Measurements from ENCODE around the gene FLII.

DNA sequence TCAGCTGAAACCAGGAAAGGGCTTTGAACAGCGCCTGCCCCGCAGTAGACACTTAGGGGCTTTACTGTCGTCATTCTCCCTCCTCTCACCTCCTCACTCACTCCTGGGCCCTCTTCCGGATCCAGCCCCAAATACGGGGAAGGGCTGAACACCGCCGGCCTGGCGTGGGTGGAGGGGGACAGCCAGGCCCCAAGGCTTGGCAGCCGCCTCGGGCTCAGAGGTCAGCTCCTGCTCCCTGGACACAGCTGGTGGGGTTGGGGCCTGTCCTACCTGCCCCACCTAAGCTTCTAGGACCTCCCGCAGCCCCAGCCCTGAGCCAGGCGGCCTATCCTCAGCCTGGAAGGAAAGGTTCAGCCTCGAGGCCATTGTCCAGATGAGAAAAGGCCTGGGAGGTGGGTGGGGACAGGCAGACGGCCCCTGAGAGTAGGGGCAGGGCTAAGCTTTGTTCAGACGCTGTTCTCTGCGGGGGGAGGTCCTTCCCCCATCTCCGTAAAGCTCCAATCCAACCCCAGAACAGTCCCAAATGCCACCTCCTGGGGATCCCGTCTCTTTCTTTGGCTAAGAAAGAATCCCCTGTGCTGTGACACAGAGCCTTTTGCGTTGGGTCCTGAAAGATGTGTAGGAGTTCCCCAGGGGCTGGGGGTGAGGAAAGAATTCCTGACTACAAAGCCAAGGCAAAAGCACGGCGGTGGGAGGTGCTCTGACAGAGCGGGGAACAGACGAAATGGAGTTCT is 34.0 kb downstream of the FLII start:
- TF ChIP-seq, protein P1, sequence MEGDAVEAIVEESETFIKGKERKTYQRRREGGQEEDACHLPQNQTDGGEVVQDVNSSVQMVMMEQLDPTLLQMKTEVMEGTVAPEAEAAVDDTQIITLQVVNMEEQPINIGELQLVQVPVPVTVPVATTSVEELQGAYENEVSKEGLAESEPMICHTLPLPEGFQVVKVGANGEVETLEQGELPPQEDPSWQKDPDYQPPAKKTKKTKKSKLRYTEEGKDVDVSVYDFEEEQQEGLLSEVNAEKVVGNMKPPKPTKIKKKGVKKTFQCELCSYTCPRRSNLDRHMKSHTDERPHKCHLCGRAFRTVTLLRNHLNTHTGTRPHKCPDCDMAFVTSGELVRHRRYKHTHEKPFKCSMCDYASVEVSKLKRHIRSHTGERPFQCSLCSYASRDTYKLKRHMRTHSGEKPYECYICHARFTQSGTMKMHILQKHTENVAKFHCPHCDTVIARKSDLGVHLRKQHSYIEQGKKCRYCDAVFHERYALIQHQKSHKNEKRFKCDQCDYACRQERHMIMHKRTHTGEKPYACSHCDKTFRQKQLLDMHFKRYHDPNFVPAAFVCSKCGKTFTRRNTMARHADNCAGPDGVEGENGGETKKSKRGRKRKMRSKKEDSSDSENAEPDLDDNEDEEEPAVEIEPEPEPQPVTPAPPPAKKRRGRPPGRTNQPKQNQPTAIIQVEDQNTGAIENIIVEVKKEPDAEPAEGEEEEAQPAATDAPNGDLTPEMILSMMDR (IDR thresholded peaks at IDR 0.05), result no peak
- no peak for TF ChIP-seq POLR2A (IDR thresholded peaks at IDR 0.05)

All from adrenal gland (tissue), 5 donors.